Measurements from ENCODE around the gene ACTA1.

DNA sequence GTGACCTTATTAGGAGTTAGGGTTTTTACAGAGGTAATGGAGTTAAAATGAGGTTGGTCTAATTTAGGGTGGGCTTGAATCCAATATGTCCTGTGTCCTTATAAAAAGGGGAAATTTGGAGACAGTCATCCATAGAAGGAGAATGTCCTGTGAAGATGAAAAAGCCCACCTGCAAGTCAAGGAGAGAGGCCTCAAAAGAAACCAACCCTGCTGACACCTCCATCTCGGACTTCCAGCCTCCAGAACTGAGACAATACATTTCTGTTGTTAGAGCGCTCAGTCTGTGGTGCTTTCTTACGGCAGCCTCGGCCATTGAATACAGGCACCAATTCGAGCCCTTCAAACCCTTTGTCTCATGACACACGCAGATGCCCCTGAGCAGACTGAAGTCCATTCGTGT is 43.8 kb downstream of the ACTA1 start:
- TF ChIP-seq EZH2 (IDR thresholded peaks at IDR 0.05; ENCODE audit: insufficient read depth, low read length) = no peak
- TF ChIP-seq, protein P1, sequence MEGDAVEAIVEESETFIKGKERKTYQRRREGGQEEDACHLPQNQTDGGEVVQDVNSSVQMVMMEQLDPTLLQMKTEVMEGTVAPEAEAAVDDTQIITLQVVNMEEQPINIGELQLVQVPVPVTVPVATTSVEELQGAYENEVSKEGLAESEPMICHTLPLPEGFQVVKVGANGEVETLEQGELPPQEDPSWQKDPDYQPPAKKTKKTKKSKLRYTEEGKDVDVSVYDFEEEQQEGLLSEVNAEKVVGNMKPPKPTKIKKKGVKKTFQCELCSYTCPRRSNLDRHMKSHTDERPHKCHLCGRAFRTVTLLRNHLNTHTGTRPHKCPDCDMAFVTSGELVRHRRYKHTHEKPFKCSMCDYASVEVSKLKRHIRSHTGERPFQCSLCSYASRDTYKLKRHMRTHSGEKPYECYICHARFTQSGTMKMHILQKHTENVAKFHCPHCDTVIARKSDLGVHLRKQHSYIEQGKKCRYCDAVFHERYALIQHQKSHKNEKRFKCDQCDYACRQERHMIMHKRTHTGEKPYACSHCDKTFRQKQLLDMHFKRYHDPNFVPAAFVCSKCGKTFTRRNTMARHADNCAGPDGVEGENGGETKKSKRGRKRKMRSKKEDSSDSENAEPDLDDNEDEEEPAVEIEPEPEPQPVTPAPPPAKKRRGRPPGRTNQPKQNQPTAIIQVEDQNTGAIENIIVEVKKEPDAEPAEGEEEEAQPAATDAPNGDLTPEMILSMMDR (IDR thresholded peaks at IDR 0.05; ENCODE audit: insufficient read depth, low read depth, low read length) = no peak

Data from astrocyte (in vitro differentiated cells and primary cell).